MCF 10A (cell line): ENCODE measurements around the gene MESP1. TPM values are rescaled to one million over a fixed set of nuclear protein-coding genes. Genes with fewer than 3 reads are reported as not detected.
"Not testable (repeated sequence)": the region's sequence is repeated elsewhere in the genome, so short reads cannot be mapped to it uniquely, and the experiment has no call there.

ENCODE experiments used
- BruUV-seq: library from RNA; stranded (reverse); fragments of 400-500 nt; replicated peaks from 2 replicates; lab custom pipeline; 2021; lab: Mats Ljungman, UMichigan
- CTCF ChIA-PET: fragments of 300-600 bp; sonication (Branson Sonifier 250); formaldehyde crosslinking; extraction: SDS; loops from one replicate; lab custom pipeline; 2021; ENCODE audit warnings: antibody characterized with exemption, inconsistent platforms; lab: Yijun Ruan, JAX
- POLR2A ChIA-PET: fragments of 300-600, 350-650 bp; sonication (Branson Sonifier 250); formaldehyde crosslinking; extraction: SDS; loops from one replicate; lab custom pipeline; 2020; ENCODE audit warnings: antibody characterized with exemption, inconsistent platforms; lab: Yijun Ruan, JAX
- DNase-seq: peaks from one replicate; pipeline ENCODE4 v3.0.0-alpha.2; 2018; ENCODE audit not compliant: unreplicated experiment
- H3K27ac Mint-ChIP-seq: one replicate; pipeline ENCODE4 v1.8.0; 2022; ENCODE audit warnings: mild to moderate bottlenecking, low read depth, mixed read lengths; ENCODE audit not compliant: unreplicated experiment
- H3K27me3 Mint-ChIP-seq: one replicate; pipeline ENCODE4 v1.8.0; 2022; ENCODE audit warnings: mixed read lengths; ENCODE audit not compliant: insufficient read depth, unreplicated experiment
- H3K36me3 Mint-ChIP-seq: one replicate; pipeline ENCODE4 v1.8.0; 2022; ENCODE audit warnings: mild to moderate bottlenecking, moderate library complexity, mixed read lengths; ENCODE audit not compliant: insufficient read depth, unreplicated experiment
- H3K4me1 Mint-ChIP-seq: one replicate; pipeline ENCODE4 v1.8.0; 2022; ENCODE audit warnings: mixed read lengths; ENCODE audit not compliant: insufficient read depth, unreplicated experiment
- H3K4me3 Mint-ChIP-seq: one replicate; pipeline ENCODE4 v1.8.0; 2022; ENCODE audit warnings: mild to moderate bottlenecking, moderate library complexity, mixed read lengths; ENCODE audit not compliant: unreplicated experiment
- H3K9me3 Mint-ChIP-seq: one replicate; pipeline ENCODE4 v1.8.0; 2022; ENCODE audit warnings: mixed read lengths; ENCODE audit not compliant: unreplicated experiment
- CTCF ChIP-seq: fragments of 200-600 bp; IDR thresholded peaks from one replicate; pipeline ENCODE4 v1.8.0; 2022; ENCODE audit warnings: antibody characterized with exemption, mild to moderate bottlenecking; ENCODE audit not compliant: unreplicated experiment
- intact Hi-C: fragments of 100-400 bp; cut with micrococcal nuclease; formaldehyde crosslinking; loops from 2 replicates; pipeline ENCODE4 v1.14.1; 2022
- total RNA-seq: library from RNA; stranded (reverse); gene quantifications from 2 replicates; pipeline ENCODE4 v1.2.3, GENCODE V29; 2022

Gene MESP1
- total RNA-seq, 1 experiment from 2014 or later, result 0.58 TPM

- H3K9me3 Mint-ChIP-seq, result no peaks in the 10 kb centered on the region
- ChIA-PET CTCF (no interaction called here), POLR2A (interaction anchor here (1.4 kb wide), 1 partner anchor 9 kb away, joined by 6 read pairs; no protein-coding TSS in a partner anchor)
- intact Hi-C loops, result no loop called here
- no TSS peak for BruUV-seq
- H3K4me1 Mint-ChIP-seq, result peaks cover 15% of the 10 kb centered on the region
- H3K27me3 Mint-ChIP-seq, result no peaks in the 10 kb centered on the region
- DNase-seq, result no peak
- H3K27ac Mint-ChIP-seq, result no peak overlapping the region
- H3K36me3 Mint-ChIP-seq, result peaks cover 98% of the 10 kb centered on the region
- no peak for TF ChIP-seq CTCF
- no peak overlapping the region for H3K4me3 Mint-ChIP-seq
These were observed 39.6 kb upstream of the MESP1 start for GRCh38 chr15:89790661-89791060.

- peaks cover 98% of the 10 kb centered on the region for H3K36me3 Mint-ChIP-seq
- no peaks in the 10 kb centered on the region for H3K9me3 Mint-ChIP-seq
- TF ChIP-seq CTCF, result no peak
- BruUV-seq, result no TSS peak
- DNase-seq, result no peak
- no peak overlapping the region for H3K27ac Mint-ChIP-seq
- CTCF ChIA-PET, result interaction anchor here (0.8 kb wide), 1 partner anchor 19 kb away, joined by 3 read pairs; no protein-coding TSS in a partner anchor
- POLR2A ChIA-PET, result interaction anchor here (1.4 kb wide), 1 partner anchor 9 kb away, joined by 6 read pairs; no protein-coding TSS in a partner anchor
- peaks cover 15% of the 10 kb centered on the region for H3K4me1 Mint-ChIP-seq
- intact Hi-C loops, result no loop called here
- no peaks in the 10 kb centered on the region for H3K27me3 Mint-ChIP-seq
- no peak overlapping the region for H3K4me3 Mint-ChIP-seq
These were observed 39.2 kb upstream of the MESP1 start for GRCh38 chr15:89790206-89790605.

GRCh38 chr15:89788585-89788984, 37.5 kb upstream of the MESP1 start:
- H3K27ac Mint-ChIP-seq, H3K4me3 Mint-ChIP-seq, DNase-seq, H3K4me1 Mint-ChIP-seq, intact Hi-C loops, H3K9me3 Mint-ChIP-seq, H3K27me3 Mint-ChIP-seq, BruUV-seq: not testable (repeated sequence)
- CTCF ChIA-PET, result interaction anchor here (1.0 to 1.6 kb wide), 2 partner anchors 10 to 86 kb away, joined by 3 to 4 read pairs; no protein-coding TSS in a partner anchor
- POLR2A ChIA-PET, result interaction anchor here (0.6 to 1.1 kb wide), 2 partner anchors 9 to 13 kb away, joined by 3 read pairs; partner anchors contain the start of gene MESP2
- H3K36me3 Mint-ChIP-seq, result peaks cover 94% of the 10 kb centered on the region

- no peak overlapping the region for H3K4me3 Mint-ChIP-seq
- no TSS peak for BruUV-seq
- H3K27me3 Mint-ChIP-seq, result no peaks in the 10 kb centered on the region
- no peak for DNase-seq
- H3K9me3 Mint-ChIP-seq, result no peaks in the 10 kb centered on the region
- H3K36me3 Mint-ChIP-seq, result peaks cover 91% of the 10 kb centered on the region
- no peak overlapping the region for H3K27ac Mint-ChIP-seq
- H3K4me1 Mint-ChIP-seq, result peaks cover 8% of the 10 kb centered on the region
- no peak for TF ChIP-seq CTCF
- CTCF ChIA-PET, result interaction anchor here (0.7 to 1.6 kb wide), 2 partner anchors 87 to 532 kb away, joined by 3 to 4 read pairs; no protein-coding TSS in a partner anchor
- intact Hi-C loops, result no loop called here
- POLR2A ChIA-PET, result interaction anchor here (1.1 kb wide), 1 partner anchor 12 kb away, joined by 3 read pairs; the partner anchor contains the start of gene MESP2
These were observed 36.9 kb upstream of the MESP1 start for GRCh38 chr15:89787944-89788343.
